ENCODE results near the gene MKRN1. TPM values are rescaled to one million over a fixed set of nuclear protein-coding genes. Genes with fewer than 3 reads are reported as not detected.

MKRN1 gene
- total and polyA plus RNA-seq, 4 donors, result 18.7 to 103 (median 29.2) TPM

GRCh38 chr7:140526214-140526613 lies 46.9 kb upstream of the MKRN1 start (continued):
- no peak for TF ChIP-seq MAX (IDR thresholded peaks at IDR 0.05)

DNA sequence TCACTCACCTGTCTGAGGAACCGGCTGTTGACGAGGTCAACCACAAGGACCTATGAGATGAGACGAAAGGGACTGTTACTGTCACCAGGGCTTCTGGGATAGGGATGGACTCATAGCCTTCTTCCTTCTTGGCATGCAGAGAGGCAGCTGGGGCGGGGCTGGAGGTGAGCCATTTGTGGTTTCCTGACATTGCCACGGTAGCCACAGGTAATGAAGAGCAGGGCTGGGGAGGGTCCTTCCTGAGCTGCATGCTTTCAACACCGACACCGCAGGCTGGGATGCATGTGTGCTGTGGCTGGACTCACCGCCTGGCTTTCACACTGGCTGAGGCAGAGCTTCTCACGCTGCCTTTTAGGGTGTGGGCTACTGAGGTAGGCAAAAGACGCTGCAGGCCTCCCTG lies 46.4 kb upstream of the MKRN1 start:
- Histone ChIP-seq H3K9me3 (ENCODE audit: control insufficient read depth in 4 of 4, low read length in 3 of 4) (no peaks in the 10 kb centered on the region), H3K27me3 (ENCODE audit: control insufficient read depth in 4 of 4, insufficient read depth in 4 of 4, low read length in 3 of 4) (no peaks in the 10 kb centered on the region), H3K36me3 (ENCODE audit: control insufficient read depth in 4 of 4, insufficient read depth in 3 of 4, low read depth in 1 of 4, low read length in 3 of 4) (no peaks in the 10 kb centered on the region), H3K4me3 (ENCODE audit: low read depth in 1 of 3, low read length in 3 of 3) (no peak overlapping the region), H3K27ac (ENCODE audit: low read depth in 1 of 2, low read length in 2 of 2) (no peak overlapping the region), H3K4me1 (ENCODE audit: control insufficient read depth in 4 of 4, insufficient read depth in 4 of 4, low read length in 3 of 4) (no peaks in the 10 kb centered on the region), H3K9ac (ENCODE audit: low read depth in 1 of 2, low read length in 2 of 2) (no peak overlapping the region)
- WGBS, result 85% methylated on average over 10 of the region's 10 CpGs
- TF ChIP-seq NR2F2 (IDR thresholded peaks at IDR 0.05) (no peak), MAX (IDR thresholded peaks at IDR 0.05) (no peak), RAD21 (IDR thresholded peaks at IDR 0.05) (no peak), EGR1 (IDR thresholded peaks at IDR 0.05; ENCODE audit: low read depth in 2 of 2) (no peak), SP1 (IDR thresholded peaks at IDR 0.05) (no peak), RXRA (IDR thresholded peaks at IDR 0.05) (no peak), GABPA (IDR thresholded peaks at IDR 0.05 in 1 of 2, conservative IDR thresholded peaks at IDR 0.05 in 1 of 2) (no peak), FOXA1 (IDR thresholded peaks at IDR 0.05) (no peak), REST (IDR thresholded peaks at IDR 0.05) (no peak)
- TF ChIP-seq, protein P1, sequence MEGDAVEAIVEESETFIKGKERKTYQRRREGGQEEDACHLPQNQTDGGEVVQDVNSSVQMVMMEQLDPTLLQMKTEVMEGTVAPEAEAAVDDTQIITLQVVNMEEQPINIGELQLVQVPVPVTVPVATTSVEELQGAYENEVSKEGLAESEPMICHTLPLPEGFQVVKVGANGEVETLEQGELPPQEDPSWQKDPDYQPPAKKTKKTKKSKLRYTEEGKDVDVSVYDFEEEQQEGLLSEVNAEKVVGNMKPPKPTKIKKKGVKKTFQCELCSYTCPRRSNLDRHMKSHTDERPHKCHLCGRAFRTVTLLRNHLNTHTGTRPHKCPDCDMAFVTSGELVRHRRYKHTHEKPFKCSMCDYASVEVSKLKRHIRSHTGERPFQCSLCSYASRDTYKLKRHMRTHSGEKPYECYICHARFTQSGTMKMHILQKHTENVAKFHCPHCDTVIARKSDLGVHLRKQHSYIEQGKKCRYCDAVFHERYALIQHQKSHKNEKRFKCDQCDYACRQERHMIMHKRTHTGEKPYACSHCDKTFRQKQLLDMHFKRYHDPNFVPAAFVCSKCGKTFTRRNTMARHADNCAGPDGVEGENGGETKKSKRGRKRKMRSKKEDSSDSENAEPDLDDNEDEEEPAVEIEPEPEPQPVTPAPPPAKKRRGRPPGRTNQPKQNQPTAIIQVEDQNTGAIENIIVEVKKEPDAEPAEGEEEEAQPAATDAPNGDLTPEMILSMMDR (IDR thresholded peaks at IDR 0.05; ENCODE audit: low read depth, low read length, missing input control), result no peak
- TF ChIP-seq, protein P2, sequence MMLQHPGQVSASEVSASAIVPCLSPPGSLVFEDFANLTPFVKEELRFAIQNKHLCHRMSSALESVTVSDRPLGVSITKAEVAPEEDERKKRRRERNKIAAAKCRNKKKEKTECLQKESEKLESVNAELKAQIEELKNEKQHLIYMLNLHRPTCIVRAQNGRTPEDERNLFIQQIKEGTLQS (IDR thresholded peaks at IDR 0.05), result no peak
- DNase-seq (ENCODE audit: low spot score), result no peak

DNA sequence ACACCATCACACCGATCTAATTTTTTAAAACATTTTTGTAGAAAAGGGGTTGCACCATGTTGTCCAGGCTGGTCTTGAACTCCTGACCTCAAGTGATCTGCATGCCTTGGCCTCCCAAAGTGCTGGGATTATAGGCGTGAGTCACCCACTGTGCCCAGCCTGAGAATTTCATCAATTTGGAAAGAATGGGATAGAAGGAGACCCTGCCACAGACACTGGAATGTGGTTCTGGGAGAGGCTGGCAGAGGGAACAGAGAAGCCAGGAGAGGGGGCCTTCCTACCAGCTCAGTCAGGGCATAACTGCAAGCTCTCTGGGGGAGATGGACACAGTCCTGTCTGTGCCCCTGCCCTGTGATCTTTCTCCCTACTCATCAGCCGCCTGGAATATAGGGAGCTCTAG lies 42.1 kb upstream of the MKRN1 start:
- WGBS, result 88% methylated on average over 3 of the region's 3 CpGs
- H3K27me3 ChIP-seq (ENCODE audit: control insufficient read depth in 4 of 4, insufficient read depth in 4 of 4, low read length in 3 of 4), result no peaks in the 10 kb centered on the region
- no peak overlapping the region for H3K27ac ChIP-seq (ENCODE audit: low read depth in 1 of 2, low read length in 2 of 2)
- no peak overlapping the region for H3K9ac ChIP-seq (ENCODE audit: low read depth in 1 of 2, low read length in 2 of 2)
- no peaks in the 10 kb centered on the region for H3K4me1 ChIP-seq (ENCODE audit: control insufficient read depth in 4 of 4, insufficient read depth in 4 of 4, low read length in 3 of 4)
- H3K9me3 ChIP-seq (ENCODE audit: control insufficient read depth in 4 of 4, low read length in 3 of 4), result no peaks in the 10 kb centered on the region
- DNase-seq (ENCODE audit: low spot score), result no peak
- no peaks in the 10 kb centered on the region for H3K36me3 ChIP-seq (ENCODE audit: control insufficient read depth in 4 of 4, insufficient read depth in 3 of 4, low read depth in 1 of 4, low read length in 3 of 4)
- H3K4me3 ChIP-seq (ENCODE audit: low read depth in 1 of 3, low read length in 3 of 3), result no peak overlapping the region
- TF ChIP-seq GABPA (IDR thresholded peaks at IDR 0.05 in 1 of 2, conservative IDR thresholded peaks at IDR 0.05 in 1 of 2) (no peak), TAF1 (conservative IDR thresholded peaks at IDR 0.05) (no peak), YY1 (IDR thresholded peaks at IDR 0.05) (no peak), SP1 (IDR thresholded peaks at IDR 0.05) (no peak), ZBTB33 (IDR thresholded peaks at IDR 0.05) (no peak), EGR1 (IDR thresholded peaks at IDR 0.05; ENCODE audit: low read depth in 2 of 2) (no peak), HNF4G (IDR thresholded peaks at IDR 0.05) (no peak), RAD21 (IDR thresholded peaks at IDR 0.05) (no peak), FOXA1 (IDR thresholded peaks at IDR 0.05) (no peak), NR2F2 (IDR thresholded peaks at IDR 0.05) (no peak), FOXA2 (IDR thresholded peaks at IDR 0.05) (no peak), RXRA (IDR thresholded peaks at IDR 0.05) (no peak)
- TF ChIP-seq, protein P1 (IDR thresholded peaks at IDR 0.05; ENCODE audit: low read depth, low read length, missing input control), result no peak
- TF ChIP-seq, protein P2 (IDR thresholded peaks at IDR 0.05), result no peak

All from liver (tissue), 9 donors.